HG03565 (cell line): ENCODE data around the gene CCDC154.

Source experiments
- ATAC-seq: cut with Tn5 transposase; IDR thresholded peaks from one replicate; pipeline ENCODE4 v1.9.1; 2021; ENCODE audit warnings: mild to moderate bottlenecking, moderate library complexity; ENCODE audit not compliant: unreplicated experiment

Gene CCDC154

GRCh38 chr16:1398351-1398750, 46.0 kb downstream of the CCDC154 start:
- ATAC-seq, result no peak

- ATAC-seq, result no peak
Measured at GRCh38 chr16:1397779-1398178, 46.6 kb downstream of the CCDC154 start.

GRCh38 chr16:1395444-1396031, 48.8 kb downstream of the CCDC154 start:
- ATAC-seq, result no peak

GRCh38 chr16:1394367-1394951, 49.9 kb downstream of the CCDC154 start:
- ATAC-seq, result no peak

GRCh38 chr16:1393613-1394176, 50.7 kb downstream of the CCDC154 start:
- no peak for ATAC-seq

DNA sequence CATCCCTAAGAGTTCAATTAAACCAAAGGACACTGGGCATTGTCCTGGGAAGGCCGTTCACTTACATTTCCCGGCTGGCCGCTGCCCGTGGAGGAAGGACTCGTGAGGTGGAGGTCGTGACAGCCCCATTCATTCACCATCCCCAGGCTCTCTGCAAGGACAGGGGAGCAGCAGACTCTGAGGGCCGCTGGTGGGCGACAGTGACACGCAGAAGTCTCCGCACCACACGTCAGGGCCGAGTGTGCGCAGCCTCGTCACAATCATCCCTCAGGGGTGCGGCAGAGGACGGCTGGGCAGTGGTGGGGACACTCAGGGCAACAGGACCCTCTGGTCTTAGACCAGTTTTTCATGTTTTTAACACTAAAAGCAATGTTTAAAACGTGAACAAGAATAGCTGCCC, 51.5 kb downstream of the CCDC154 start:
- ATAC-seq, result no peak

- no peak for ATAC-seq
Measured at GRCh38 chr16:1390239-1390779, 54.0 kb downstream of the CCDC154 start.

- ATAC-seq, result no peak
Measured at GRCh38 chr16:1389762-1390161, 54.6 kb downstream of the CCDC154 start.

GRCh38 chr16:1387331-1387730, 57.0 kb downstream of the CCDC154 start:
- no peak for ATAC-seq

DNA sequence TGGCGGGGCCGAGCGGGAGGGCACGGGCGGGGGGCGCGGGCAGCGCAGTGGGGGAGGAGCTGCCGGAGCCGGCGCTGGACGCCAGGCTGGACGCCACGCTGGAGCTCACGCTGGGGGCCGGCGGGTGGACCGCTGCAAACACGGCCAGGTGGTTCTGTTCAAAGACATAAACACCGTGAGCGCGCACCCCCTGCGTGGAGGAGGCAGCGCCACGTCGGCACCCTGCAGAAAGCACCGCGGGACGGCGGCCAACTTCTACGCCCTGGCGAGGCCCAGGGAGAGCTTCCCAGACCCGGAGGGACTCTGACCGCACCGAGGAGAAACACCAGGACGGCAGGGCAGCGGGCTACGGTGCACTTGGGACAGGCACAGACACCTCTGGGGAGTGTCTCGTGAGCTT, 59.1 kb downstream of the CCDC154 start:
- no peak for ATAC-seq
